ENCODE data around the gene MTCH2.

GRCh38 chr11:47615249-47615648 lies 27.1 kb downstream of the MTCH2 start:
- TF ChIP-seq, protein P1, sequence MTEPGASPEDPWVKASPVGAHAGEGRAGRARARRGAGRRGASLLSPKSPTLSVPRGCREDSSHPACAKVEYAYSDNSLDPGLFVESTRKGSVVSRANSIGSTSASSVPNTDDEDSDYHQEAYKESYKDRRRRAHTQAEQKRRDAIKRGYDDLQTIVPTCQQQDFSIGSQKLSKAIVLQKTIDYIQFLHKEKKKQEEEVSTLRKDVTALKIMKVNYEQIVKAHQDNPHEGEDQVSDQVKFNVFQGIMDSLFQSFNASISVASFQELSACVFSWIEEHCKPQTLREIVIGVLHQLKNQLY (CRISPR knock-in tag; IDR thresholded peaks at IDR 0.05), result no peak
- TF ChIP-seq, protein P2, sequence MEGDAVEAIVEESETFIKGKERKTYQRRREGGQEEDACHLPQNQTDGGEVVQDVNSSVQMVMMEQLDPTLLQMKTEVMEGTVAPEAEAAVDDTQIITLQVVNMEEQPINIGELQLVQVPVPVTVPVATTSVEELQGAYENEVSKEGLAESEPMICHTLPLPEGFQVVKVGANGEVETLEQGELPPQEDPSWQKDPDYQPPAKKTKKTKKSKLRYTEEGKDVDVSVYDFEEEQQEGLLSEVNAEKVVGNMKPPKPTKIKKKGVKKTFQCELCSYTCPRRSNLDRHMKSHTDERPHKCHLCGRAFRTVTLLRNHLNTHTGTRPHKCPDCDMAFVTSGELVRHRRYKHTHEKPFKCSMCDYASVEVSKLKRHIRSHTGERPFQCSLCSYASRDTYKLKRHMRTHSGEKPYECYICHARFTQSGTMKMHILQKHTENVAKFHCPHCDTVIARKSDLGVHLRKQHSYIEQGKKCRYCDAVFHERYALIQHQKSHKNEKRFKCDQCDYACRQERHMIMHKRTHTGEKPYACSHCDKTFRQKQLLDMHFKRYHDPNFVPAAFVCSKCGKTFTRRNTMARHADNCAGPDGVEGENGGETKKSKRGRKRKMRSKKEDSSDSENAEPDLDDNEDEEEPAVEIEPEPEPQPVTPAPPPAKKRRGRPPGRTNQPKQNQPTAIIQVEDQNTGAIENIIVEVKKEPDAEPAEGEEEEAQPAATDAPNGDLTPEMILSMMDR (IDR thresholded peaks at IDR 0.05), result no peak
- TF ChIP-seq, protein P3, sequence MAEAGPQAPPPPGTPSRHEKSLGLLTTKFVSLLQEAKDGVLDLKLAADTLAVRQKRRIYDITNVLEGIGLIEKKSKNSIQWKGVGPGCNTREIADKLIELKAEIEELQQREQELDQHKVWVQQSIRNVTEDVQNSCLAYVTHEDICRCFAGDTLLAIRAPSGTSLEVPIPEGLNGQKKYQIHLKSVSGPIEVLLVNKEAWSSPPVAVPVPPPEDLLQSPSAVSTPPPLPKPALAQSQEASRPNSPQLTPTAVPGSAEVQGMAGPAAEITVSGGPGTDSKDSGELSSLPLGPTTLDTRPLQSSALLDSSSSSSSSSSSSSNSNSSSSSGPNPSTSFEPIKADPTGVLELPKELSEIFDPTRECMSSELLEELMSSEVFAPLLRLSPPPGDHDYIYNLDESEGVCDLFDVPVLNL (CRISPR knock-in tag; IDR thresholded peaks at IDR 0.05; ENCODE audit: borderline replicate concordance, low read depth), result no peak
- TF ChIP-seq ZMAT4 (CRISPR knock-in tag; IDR thresholded peaks at IDR 0.05) (no peak), ZNF121 (CRISPR knock-in tag; IDR thresholded peaks at IDR 0.05) (no peak), ZBTB43 (CRISPR knock-in tag; IDR thresholded peaks at IDR 0.05) (no peak), ZNF512 (CRISPR knock-in tag; IDR thresholded peaks at IDR 0.05; ENCODE audit: borderline replicate concordance) (no peak), CREM (CRISPR knock-in tag; IDR thresholded peaks at IDR 0.05) (no peak)
- TF ChIP-seq, protein P4, sequence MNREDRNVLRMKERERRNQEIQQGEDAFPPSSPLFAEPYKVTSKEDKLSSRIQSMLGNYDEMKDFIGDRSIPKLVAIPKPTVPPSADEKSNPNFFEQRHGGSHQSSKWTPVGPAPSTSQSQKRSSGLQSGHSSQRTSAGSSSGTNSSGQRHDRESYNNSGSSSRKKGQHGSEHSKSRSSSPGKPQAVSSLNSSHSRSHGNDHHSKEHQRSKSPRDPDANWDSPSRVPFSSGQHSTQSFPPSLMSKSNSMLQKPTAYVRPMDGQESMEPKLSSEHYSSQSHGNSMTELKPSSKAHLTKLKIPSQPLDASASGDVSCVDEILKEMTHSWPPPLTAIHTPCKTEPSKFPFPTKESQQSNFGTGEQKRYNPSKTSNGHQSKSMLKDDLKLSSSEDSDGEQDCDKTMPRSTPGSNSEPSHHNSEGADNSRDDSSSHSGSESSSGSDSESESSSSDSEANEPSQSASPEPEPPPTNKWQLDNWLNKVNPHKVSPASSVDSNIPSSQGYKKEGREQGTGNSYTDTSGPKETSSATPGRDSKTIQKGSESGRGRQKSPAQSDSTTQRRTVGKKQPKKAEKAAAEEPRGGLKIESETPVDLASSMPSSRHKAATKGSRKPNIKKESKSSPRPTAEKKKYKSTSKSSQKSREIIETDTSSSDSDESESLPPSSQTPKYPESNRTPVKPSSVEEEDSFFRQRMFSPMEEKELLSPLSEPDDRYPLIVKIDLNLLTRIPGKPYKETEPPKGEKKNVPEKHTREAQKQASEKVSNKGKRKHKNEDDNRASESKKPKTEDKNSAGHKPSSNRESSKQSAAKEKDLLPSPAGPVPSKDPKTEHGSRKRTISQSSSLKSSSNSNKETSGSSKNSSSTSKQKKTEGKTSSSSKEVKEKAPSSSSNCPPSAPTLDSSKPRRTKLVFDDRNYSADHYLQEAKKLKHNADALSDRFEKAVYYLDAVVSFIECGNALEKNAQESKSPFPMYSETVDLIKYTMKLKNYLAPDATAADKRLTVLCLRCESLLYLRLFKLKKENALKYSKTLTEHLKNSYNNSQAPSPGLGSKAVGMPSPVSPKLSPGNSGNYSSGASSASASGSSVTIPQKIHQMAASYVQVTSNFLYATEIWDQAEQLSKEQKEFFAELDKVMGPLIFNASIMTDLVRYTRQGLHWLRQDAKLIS (CRISPR knock-in tag; IDR thresholded peaks at IDR 0.05; ENCODE audit: borderline replicate concordance), result no peak
- TF ChIP-seq, protein P5, sequence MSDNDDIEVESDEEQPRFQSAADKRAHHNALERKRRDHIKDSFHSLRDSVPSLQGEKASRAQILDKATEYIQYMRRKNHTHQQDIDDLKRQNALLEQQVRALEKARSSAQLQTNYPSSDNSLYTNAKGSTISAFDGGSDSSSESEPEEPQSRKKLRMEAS (CRISPR knock-in tag; IDR thresholded peaks at IDR 0.05), result no peak

All from WTC11 (cell line).